Astrocyte of the spinal cord (primary cell): ENCODE measurements around the gene POPDC2.

ENCODE experiments used
- DNase-seq: peaks from one replicate; pipeline ENCODE4 v3.0.0; 2011; ENCODE audit warnings: low read depth, low spot score
- H3K4me3 ChIP-seq: 2 replicates; pipeline ENCODE4 v1.5.1; 2011; ENCODE audit warnings: low read depth, mild to moderate bottlenecking, low read length, moderate library complexity
- CTCF ChIP-seq: IDR thresholded peaks from 2 replicates; pipeline ENCODE4 v1.5.1; 2012; ENCODE audit warnings: low read depth, mild to moderate bottlenecking, low read length, inconsistent platforms
- in situ Hi-C: cut with HindIII; loops from 2 replicates; pipeline ENCODE4 v1.10.0; 2017; ENCODE audit warnings: low sequenced_read_pairs

Gene POPDC2

GRCh38 chr3:119669906-119670570, 9.6 kb upstream of the POPDC2 start:
- TF ChIP-seq CTCF = no peak
- in situ Hi-C loops = no loop called here
- H3K4me3 ChIP-seq = no peak overlapping the region
- no peak for DNase-seq

- no peak for TF ChIP-seq CTCF
- no peak overlapping the region for H3K4me3 ChIP-seq
- DNase-seq = no peak
- in situ Hi-C loops = no loop called here
These were observed 5.7 kb upstream of the POPDC2 start for GRCh38 chr3:119665954-119666559.

- H3K4me3 ChIP-seq = no peak overlapping the region
- DNase-seq = no peak
- TF ChIP-seq CTCF = no peak
- in situ Hi-C loops = no loop called here
These were observed 4.5 kb upstream of the POPDC2 start for GRCh38 chr3:119664850-119665379.

- TF ChIP-seq CTCF = no peak
- H3K4me3 ChIP-seq = no peak overlapping the region
- DNase-seq = no peak
- in situ Hi-C loops = no loop called here
These were observed 4.0 kb upstream of the POPDC2 start for GRCh38 chr3:119664370-119664769.

- DNase-seq = peak; percentile 12
- TF ChIP-seq CTCF = no peak
- H3K4me3 ChIP-seq = no peak overlapping the region
- in situ Hi-C loops = no loop called here
These were observed 3.5 kb upstream of the POPDC2 start for GRCh38 chr3:119663885-119664284.

- no peak overlapping the region for H3K4me3 ChIP-seq
- DNase-seq = peak; percentile 17
- in situ Hi-C loops = no loop called here
- TF ChIP-seq CTCF = no peak
These were observed 2.4 kb upstream of the POPDC2 start for GRCh38 chr3:119662604-119663373.
